GDM1 (cell line): ENCODE data around the gene CHAC2.
"Not testable (repeated sequence)": the region's sequence is repeated elsewhere in the genome, so short reads cannot be mapped to it uniquely, and the experiment has no call there.

Experiments
- DNase-seq: peaks from one replicate; lab custom pipeline; 2025; lab: John Stamatoyannopoulos, UW

The CHAC2 gene

DNA sequence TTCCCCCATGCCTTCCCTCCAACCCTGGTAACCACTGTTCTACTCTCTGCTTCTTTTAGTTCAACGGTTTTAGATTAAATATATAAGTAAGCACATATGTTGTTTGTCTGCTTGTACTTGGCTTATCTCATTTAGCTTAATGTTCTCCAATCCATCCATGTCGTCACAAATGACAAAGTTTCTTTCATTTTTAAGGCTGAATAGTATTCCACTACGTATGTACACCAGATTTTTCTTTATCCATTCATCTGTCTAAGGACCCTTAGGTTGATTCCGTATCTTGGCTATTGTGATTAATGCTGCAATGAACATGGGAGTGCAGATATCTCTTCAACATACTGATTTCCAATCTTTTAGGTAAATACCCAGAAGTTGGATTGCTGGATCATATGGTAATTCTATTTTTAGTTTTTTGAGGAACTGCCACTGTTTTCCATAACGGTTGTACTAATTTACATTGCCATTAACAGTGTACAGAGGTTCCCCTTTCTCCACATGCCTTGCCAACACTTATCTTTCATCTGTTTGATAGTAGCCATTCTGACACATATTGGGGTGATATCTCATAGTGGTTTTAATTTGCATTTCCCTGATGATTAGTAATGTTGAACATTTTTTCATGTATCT lies 11.0 kb downstream of the CHAC2 start:
- no peak for DNase-seq

DNA sequence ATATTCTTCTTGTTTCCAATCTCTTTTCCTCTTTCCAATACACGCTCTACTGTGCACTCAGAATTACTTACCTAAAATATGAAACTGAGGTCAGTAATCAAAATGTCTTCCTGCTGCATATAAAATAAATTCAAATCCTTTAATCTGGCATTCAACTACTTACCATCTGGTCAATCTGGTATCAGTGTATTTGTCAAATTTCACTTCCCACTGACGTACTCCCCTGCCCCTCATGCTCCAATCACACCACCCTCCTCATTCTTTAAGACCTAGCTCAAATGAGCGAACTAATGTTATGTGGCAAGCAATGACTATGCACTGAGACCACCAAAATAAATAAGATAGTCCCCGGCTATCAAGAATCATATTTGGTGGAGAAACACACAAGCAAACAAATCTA lies 12.5 kb downstream of the CHAC2 start:
- DNase-seq: no peak

DNA sequence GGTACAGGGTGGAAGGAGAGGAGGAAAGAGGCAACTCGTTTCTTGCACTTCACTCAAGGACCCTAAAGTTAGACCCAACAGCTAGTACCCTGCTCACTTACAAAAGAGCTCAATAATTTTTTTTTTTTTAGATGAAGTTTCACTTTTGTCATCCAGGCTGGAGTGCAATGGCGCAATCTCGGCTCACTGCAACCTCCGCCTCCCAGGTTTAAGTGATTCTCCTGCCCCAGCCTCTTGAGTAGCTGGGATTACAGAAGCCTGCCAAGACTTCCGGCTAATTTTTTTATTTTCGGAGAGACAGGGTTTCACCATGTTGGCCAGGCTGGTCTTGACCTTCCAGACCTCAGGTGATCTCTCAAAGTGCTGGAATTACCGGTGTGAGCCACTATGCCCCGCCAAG lies 15.1 kb downstream of the CHAC2 start:
- no peak for DNase-seq

DNA sequence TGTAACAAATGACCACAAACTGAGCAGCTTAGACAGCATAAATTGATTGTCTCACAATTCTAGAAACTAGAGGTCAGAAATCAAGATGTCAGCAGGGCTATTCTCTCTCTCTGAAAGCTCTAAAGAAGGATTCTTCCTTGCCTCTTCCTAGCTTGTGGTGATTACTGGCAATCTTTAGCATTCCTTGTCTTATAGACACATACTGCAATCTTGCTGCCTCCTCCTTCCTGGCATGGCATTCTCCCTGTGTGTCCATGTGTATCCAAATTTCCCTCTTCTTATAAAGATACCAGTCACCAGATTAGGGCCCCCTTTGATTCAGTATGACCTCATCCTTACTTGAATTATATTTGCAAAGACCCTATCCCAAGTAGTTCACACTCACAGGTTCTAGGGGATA lies 16.8 kb downstream of the CHAC2 start:
- DNase-seq: no peak

DNA sequence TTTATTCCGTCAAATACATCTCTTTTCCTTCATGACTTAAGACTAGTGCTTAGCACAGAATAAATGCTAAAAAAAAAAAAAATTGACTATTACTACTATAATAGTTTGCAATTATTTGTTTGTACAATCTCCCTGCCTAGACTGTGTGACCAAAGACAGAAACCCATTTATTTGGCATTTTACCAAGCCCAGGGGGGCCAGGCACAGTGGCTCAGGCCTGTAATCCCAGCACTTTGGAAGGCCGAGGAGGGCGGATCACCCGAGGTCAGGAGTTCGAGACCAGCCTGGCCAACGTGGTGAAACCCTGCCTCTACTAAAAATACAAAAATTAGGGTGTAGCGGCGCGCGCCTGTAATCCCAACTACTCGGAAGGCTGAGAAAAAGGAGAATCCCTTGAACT lies 17.8 kb downstream of the CHAC2 start:
- DNase-seq: no peak

DNA sequence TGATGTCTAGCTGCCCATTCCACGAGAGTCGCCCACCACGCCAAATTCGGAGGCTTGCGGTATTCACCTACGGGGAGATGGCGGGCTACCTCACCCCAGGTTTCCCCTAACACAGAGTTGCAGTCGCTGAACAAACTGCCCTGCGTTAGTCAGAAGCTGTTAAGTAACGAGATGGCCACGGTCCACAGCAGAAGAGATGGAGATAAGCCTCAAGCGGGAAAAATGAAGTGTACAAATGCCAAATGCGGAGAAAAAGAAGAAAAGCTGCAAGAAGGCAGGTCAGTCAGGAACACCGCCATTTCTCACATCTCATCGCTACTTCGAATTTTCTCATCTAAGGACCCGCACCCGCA lies 18.7 kb downstream of the CHAC2 start:
- DNase-seq: no peak

DNA sequence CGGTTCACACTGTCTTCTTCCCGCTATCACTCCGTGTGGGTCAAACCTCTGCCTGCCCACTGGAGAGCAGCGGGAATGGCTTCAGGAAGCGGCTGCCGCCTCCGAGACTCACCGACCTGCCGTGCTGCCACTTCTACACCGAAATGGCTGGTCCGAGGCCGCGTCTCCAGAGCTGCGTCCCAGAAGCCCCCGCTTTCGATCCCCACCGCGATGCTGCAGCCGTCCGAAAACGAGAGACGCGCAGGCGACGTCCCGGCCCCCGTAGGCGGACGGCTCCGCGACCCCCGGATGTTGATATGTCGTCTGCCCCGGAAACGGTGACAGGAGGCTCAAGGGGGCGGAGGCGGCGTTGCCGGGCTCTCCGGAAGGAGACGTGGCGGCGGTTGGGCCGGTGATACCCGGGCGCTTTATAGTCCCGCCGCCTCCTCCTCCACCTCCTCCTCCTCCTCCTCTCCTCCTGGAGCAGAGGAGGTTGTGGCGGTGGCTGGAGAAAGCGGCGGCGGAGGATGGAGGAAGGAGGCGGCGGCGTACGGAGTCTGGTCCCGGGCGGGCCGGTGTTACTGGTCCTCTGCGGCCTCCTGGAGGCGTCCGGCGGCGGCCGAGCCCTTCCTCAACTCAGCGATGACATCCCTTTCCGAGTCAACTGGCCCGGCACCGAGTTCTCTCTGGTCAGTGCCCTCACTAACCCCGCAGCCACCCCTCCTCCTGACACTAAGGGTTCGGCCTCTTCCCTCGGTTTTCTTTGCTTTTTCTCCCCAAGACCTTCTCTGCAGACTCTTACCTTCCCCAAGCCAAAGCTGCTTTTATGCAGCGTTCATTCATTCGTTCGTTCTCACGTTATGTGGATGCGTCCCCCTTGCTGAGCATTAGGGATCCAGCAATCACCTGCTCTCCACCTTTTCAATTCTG lies 19.4 kb downstream of the CHAC2 start, which contains the start of the genes ASB3 and ERLEC1:
Gene ASB3 (minus strand): TSS at position 249 of the 909 bp plus-strand sequence. CDS start 21,381 bp downstream, outside the sequence.
Gene ERLEC1 (plus strand): TSS at position 340 of the 909 bp plus-strand sequence. CDS start 167 bp downstream, at position 507.
- DNase-seq: peak; percentile 90

DNA sequence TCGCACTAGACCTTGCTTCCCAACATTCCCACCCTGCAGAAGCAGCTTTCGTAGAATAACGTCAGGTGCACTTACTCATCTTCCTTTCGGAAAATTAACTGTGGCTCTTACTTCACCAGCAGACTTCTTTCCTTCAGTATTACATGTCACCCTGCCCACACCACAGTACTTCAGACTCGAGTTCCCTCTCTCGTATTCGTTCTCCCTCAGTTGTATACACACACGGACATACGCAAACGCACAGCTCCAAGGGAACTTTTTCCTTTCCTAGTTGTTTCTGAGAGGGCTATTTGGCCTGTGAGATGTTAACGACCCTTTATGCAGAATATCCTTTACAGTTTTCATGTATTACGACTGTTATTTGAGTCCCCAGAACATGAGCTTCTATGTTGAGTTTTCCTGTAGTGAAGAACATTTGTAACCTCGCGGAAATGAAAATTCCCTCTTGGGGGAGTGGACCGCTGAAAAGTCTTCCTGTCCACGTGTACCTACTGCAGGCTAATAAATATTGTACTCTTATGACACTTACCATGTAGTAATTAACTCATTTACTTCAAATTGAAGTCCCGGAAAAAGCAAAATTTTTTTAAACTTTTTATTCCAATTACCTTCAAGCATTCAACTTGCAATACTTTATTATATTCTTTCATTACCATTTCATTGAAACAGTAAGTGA lies 20.1 kb downstream of the CHAC2 start:
- no peak for DNase-seq

DNA sequence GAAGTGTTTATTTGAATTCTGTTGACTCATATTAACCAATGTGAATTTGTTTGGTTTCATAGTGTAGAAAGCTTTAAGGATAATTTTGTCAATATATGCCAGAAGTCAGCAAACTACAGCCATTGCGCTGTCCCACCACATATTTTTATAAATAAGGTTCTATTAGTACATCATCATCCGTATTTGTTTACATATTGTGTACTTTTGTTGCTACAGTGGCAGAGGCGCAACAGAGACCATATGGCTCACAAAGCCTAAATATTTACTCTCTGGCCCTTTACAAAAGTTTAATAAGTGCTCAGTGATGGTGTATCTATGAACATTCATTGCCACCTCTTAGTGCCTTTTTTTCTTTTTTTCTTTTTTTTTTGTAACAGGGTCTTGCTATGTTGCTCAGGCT lies 25.7 kb downstream of the CHAC2 start:
- no peak for DNase-seq

DNA sequence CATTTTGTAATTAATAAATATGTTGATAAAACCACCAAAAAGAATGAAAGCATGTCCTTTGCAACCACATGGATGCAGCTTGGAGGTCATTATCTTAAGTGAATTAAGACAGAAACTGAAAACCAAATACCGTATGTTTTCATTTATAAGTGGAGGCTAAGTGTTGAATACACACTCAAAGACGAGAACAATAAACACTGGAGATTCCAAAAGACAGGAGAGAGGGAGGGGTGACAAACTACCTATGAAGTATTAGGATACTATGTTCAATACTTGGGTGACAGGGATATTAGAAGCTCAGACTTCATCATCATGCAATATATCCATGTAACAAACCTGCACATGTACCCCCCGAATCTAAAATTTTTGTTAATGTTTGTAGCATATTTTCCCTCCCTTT lies 26.2 kb downstream of the CHAC2 start:
- DNase-seq: no peak

DNA sequence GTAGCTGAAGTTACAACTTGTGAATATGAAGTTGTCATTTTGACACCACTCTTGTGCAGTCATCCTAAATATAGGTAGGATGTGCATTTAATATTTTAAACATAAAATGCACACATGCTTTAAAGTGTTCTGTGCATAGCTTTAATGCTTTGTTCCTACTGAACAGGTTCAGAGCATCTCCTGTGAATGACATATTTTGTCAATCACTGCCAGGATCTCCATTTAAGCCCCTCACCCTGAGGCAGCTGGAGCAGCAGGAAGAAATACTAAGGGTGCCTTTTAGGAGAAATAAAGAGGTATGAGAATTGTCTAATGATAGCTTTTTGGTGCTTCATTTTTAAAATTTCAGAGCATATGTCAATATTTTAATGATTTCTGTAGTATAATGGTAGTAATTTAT lies 33.9 kb downstream of the CHAC2 start:
- no peak for DNase-seq

DNA sequence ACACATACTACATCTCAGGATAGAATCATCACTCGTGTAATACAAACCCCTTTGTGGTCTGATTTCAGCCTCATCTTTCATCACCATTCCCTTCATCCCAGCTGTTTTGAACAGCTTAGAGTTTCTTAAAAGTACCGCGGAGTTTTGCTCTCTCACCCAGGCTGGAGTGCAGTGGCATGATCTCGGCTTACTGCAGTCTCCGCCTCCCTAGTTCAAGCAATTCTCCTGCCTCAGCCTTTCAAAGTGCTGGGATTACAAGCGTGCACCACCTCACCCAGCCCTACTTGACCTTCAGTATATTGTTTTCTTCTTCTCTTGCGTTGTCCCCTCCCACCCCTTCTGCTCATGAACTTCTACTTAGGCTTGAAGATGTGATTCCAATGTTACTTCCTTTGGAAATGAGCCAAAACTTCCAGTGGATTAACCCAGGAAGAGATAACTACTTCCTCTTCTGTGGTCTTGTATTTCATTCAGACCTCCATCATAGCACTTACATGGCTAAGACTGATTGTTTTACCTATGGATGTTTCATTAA lies 35.1 kb downstream of the CHAC2 start:
- DNase-seq: no peak

DNA sequence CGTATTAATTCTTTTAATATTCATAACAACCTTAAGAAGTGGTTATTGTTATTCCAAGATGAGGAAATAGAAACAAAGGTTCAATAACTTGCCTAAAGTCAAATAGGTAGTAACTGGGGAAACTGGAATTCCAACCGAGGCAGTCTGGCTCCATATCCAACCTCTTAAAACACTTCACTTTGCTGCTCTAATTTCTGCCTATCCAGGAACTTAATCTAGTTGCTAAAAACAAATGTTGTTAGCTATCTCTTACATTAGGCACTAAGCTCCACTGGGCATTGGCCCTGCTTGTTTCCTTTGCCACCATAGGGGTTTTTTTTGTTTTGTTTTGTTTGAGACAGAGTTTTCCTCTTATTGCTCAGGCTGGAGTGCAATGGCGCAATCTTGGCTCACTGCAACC lies 44.0 kb downstream of the CHAC2 start:
- DNase-seq: no peak

DNA sequence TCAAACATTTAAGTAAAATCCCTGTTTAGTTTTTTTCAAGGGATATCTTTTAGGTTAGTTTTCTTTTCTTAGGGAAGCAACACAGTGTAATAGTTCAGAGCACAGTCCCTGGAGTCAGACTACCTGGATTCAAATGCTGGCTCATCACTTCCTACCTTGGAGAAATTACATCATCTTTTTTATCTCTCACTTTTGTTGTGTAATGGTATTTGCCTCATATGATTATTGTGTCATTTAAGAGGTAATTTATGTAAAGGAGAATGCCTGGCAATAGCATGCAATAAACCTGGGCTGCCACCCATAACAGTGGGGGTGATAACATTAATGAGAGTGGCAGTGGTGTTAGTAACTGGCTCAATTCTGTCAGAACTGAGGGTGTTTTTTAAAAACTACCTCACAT lies 45.5 kb downstream of the CHAC2 start:
- no peak for DNase-seq

DNA sequence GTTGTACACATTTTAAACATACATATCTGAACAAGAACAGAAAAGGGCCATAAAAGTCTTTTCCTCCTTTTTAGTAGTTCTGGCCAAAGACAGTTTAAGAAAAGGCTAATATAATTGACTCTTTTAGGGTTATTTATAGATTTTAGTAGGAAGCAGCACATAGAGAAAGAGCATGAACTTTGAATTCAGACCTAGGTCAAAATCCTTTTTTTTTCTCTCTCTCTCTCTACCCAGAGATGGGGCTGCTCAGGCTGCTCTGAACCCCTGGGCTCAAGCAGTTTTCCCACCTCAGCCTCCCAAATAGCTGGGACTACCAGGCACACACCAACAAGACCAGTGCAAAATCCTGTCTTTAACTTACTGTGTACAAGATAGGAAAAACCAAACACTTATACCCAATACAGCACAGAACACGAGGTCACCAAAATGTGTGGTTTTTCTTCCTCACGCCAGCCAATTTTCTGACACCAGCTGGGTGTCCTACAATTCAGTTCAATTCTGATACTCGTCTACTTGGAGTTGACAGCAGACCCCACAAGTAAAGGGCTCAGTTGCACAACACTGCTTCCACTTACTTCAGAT lies 51.3 kb downstream of the CHAC2 start:
- DNase-seq: no peak

DNA sequence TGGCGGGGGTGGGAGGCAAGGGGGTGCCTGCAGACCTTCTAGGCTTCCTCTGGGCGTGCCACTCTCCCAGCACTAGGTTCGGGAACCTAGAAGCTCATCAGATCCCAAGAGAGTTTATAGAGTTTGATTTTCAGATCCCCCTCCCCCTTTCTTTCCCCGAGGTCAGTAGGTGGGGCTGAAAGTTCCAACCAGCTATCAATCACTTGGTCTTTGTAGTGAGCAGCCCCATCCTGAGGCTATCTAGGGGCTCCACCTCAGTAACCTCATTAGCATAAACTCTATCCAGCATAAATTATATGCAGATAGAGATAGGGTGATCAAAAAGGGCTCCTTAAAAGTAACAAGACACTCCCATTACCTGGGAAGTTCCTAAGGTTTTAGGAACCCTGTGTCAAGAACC lies 52.0 kb downstream of the CHAC2 start:
- no peak for DNase-seq

DNA sequence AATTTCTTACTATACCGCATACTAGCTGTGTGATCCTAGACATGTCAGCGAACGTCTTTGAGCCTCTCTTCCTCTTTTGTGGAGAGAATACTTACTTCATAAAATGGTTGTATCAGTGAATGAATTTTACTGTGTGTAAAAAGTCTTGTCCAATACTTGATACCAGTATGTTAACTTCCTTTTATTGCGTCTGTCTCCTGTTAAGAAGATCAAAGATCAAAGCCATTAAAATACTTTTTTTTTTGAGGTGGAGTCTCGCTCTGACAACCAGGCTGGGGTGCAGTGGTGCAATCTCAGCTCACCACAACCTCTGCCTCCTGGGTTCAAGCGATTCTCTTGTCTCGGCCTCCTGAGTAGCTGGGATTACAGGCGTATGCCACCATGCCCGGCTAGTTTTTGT lies 52.4 kb downstream of the CHAC2 start:
- DNase-seq: no peak

DNA sequence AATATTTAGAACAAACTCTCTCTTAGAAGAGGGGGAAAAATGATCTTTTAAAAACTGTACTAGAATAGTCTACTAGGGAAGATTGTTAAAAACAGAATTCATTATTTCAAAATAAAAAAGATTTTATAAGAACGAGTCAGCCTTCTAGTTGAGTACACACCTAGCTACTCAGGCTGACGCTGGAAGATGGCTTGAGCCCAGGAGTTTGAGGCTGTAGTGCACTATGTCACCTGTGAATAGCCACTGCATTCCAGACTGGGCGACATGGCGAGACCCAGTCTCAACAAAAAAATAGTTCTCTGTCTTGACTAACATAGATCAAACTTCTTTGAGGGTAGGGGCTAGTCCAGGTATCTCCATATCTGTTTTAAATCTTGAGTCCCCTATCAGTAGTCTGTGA lies 53.1 kb downstream of the CHAC2 start:
- DNase-seq: no peak

DNA sequence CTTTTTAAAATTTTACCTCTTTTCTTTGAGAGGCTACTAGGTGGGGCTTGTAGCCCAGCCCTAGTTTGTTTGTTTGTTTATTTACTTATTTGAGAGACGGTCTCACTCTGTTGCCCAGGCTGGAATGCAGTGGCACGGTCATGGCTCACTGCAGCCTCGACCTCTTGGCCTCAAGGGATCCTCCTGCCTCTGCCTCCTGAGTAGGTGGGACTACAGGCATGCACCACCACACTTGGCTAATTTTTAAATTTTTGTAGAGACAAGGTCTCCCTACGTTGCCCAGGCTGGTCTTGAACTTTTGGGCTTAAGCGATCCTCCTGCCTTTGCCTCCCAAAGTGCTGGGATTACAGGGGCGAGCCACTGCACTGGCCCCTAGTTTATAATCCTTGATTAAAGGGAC lies 54.2 kb downstream of the CHAC2 start:
- no peak for DNase-seq

DNA sequence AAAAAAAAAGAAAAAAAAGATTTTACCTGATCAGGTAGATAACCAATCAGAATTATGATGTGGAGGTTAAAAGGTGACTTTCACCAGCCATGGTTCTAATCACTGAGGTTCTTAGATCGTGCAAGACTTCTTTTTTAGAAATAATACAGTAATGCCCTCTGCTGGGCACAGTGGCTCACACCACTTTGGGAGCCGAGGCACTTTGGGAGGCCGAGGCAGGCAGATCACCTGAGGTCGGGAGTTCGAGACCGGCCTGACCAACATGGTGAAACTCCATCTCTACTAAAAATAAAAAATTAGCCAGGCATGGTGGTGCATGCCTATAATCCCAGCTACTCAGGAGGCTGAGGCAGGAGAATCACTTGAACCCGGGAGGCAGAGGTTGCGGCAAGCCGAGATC lies 56.0 kb downstream of the CHAC2 start:
- not testable (repeated sequence) for DNase-seq
